Measurements from ENCODE around the gene PACRGL.
"Not testable (repeated sequence)": the region's sequence is repeated elsewhere in the genome, so short reads cannot be mapped to it uniquely, and the experiment has no call there.

Gene PACRGL

DNA sequence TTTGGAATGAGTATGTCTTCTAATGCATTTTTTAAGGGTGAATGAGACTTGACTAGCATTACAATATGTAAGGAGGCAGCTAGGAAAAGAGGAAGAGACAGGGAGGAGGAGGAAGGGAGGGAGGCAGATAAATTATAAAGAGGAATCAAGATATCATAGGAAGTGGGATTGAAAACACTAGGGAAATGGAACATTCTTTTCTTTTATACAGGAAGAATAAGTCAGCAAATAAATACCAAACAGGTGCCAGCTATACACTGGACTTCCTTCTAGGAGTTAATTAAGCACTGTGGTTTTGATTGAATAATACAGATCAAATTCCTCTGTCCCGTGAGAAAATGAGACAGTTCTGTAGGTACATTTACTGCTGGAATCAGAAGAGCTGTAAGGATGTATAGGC, 78.6 kb downstream of the PACRGL start:
- H3K4me3 ChIP-seq (ENCODE audit: low read depth, low read length), result no peak overlapping the region
- H3K79me2 ChIP-seq (ENCODE audit: control insufficient read depth, insufficient read depth, low read length, unreplicated experiment), result no peaks in the 10 kb centered on the region
- H3K27me3 ChIP-seq (ENCODE audit: insufficient read depth, low read length), result no peaks in the 10 kb centered on the region
- no peak overlapping the region for H2AFZ ChIP-seq (ENCODE audit: low read length, unreplicated experiment)
- H3K4me1 ChIP-seq (ENCODE audit: control insufficient read depth, insufficient read depth, low read length, unreplicated experiment), result no peaks in the 10 kb centered on the region
- no peak overlapping the region for H3K27ac ChIP-seq (ENCODE audit: low read depth, low read length)
- no peaks in the 10 kb centered on the region for H3K36me3 ChIP-seq (ENCODE audit: insufficient read depth, low read length)

GRCh38 chr4:20783134-20783533, 82.9 kb downstream of the PACRGL start:
- H3K4me1 ChIP-seq (ENCODE audit: control insufficient read depth, insufficient read depth, low read length, unreplicated experiment); H3K27ac ChIP-seq (ENCODE audit: low read depth, low read length); H3K36me3 ChIP-seq (ENCODE audit: insufficient read depth, low read length); H3K79me2 ChIP-seq (ENCODE audit: control insufficient read depth, insufficient read depth, low read length, unreplicated experiment); H2AFZ ChIP-seq (ENCODE audit: low read length, unreplicated experiment); H3K27me3 ChIP-seq (ENCODE audit: insufficient read depth, low read length); H3K4me3 ChIP-seq (ENCODE audit: low read depth, low read length): not testable (repeated sequence)

DNA sequence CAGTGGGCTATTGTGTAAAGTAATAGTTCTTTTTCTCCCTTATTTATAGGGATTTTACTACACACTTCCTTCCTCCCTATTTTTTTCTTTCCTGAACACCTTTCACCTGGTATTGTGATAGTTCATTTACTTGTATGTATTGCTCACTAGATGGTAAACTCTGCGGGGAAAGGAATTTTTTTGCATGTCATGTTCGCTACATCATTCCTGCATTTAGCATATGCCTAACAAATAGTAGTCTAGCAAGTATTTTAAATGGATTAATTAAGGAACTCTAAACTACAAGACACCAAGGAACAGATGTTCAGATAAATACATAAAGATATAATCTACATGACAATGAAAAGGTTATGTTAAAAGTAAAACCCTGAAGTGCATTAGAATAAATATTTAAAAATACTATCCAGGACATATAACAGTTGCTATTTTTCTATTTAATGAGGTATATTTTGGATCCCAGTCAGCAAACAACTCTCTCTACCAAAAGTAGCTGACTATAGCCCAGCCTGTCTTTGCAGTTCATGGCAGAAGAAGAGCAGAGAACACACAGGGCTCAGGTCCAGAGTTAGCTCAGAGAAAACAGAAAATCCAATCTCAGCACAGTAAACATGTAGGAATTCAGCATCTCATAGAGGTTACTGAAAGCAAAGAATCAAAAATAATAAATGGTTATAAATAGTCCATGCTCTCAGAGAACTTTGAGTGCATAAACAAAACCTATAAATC, 87.8 kb downstream of the PACRGL start:
- H3K4me1 ChIP-seq (ENCODE audit: control insufficient read depth, insufficient read depth, low read length, unreplicated experiment), result no peaks in the 10 kb centered on the region
- H3K27me3 ChIP-seq (ENCODE audit: insufficient read depth, low read length), result 0 out of 2 replicates have a peak, but pooled peaks cover 3% of the 10 kb centered on the region
- no peaks in the 10 kb centered on the region for H3K79me2 ChIP-seq (ENCODE audit: control insufficient read depth, insufficient read depth, low read length, unreplicated experiment)
- no peak overlapping the region for H3K27ac ChIP-seq (ENCODE audit: low read depth, low read length)
- H3K4me3 ChIP-seq (ENCODE audit: low read depth, low read length), result no peak overlapping the region
- H2AFZ ChIP-seq (ENCODE audit: low read length, unreplicated experiment), result no peak overlapping the region
- H3K36me3 ChIP-seq (ENCODE audit: insufficient read depth, low read length), result no peaks in the 10 kb centered on the region
